ENCODE results near the gene SNF8. TPM values are rescaled to one million over a fixed set of nuclear protein-coding genes. Genes with fewer than 3 reads are reported as not detected.

The SNF8 gene
- polyA plus RNA-seq, 1 donor from 2014 or later = 171 TPM

GRCh38 chr17:48990882-48991357 lies 46.3 kb upstream of the SNF8 start:
- no peaks in the 10 kb centered on the region for H3K27me3 ChIP-seq (ENCODE audit: insufficient read depth, low read depth, low read length)
- no peak for TF ChIP-seq MXI1 (conservative IDR thresholded peaks at IDR 0.05; ENCODE audit: poor library complexity, severe bottlenecking)
- TF ChIP-seq EZH2 (IDR thresholded peaks at IDR 0.05; ENCODE audit: borderline replicate concordance, insufficient read depth, low read length, poor library complexity, severe bottlenecking) = no peak
- no peaks in the 10 kb centered on the region for H4K20me1 ChIP-seq (ENCODE audit: insufficient read depth)
- H3K27ac ChIP-seq (ENCODE audit: low read length) = no peak overlapping the region
- H3K4me3 ChIP-seq (ENCODE audit: low read length) = no peak overlapping the region
- no peaks in the 10 kb centered on the region for H3K9me2 ChIP-seq (ENCODE audit: insufficient read depth, low read length)
- H3F3A ChIP-seq (ENCODE audit: insufficient read depth, low read length, poor library complexity, severe bottlenecking) = no peaks in the 10 kb centered on the region
- no peaks in the 10 kb centered on the region for H3K9me3 ChIP-seq (ENCODE audit: low read length)
- no peaks in the 10 kb centered on the region for H3K36me3 ChIP-seq (ENCODE audit: insufficient read depth, low read length)
- no peak overlapping the region for H3K9ac ChIP-seq (ENCODE audit: low read length)
- H3K79me2 ChIP-seq (replicated peaks; ENCODE audit: insufficient read depth, low read length) = peaks cover 9% of the 10 kb centered on the region
- no peak overlapping the region for H2AFZ ChIP-seq (ENCODE audit: low read depth, low read length)
- no peak overlapping the region for H3K4me2 ChIP-seq (ENCODE audit: low read length)

GRCh38 chr17:48989100-48989499 lies 44.5 kb upstream of the SNF8 start:
- no peaks in the 10 kb centered on the region for H3K27me3 ChIP-seq (ENCODE audit: insufficient read depth, low read depth, low read length)
- no peak overlapping the region for H3K4me3 ChIP-seq (ENCODE audit: low read length)
- no peaks in the 10 kb centered on the region for H3F3A ChIP-seq (ENCODE audit: insufficient read depth, low read length, poor library complexity, severe bottlenecking)
- no peak overlapping the region for H3K27ac ChIP-seq (ENCODE audit: low read length)
- TF ChIP-seq EZH2 (IDR thresholded peaks at IDR 0.05; ENCODE audit: borderline replicate concordance, insufficient read depth, low read length, poor library complexity, severe bottlenecking) = no peak
- no peak for TF ChIP-seq SMC3 (conservative IDR thresholded peaks at IDR 0.05; ENCODE audit: poor library complexity)
- TF ChIP-seq RAD21 (conservative IDR thresholded peaks at IDR 0.05) = no peak
- TF ChIP-seq TAF1 (IDR thresholded peaks at IDR 0.05; ENCODE audit: low read depth) = no peak
- TF ChIP-seq CTCF (IDR thresholded peaks at IDR 0.05; ENCODE audit: poor library complexity, severe bottlenecking) = no peak
- no peak for TF ChIP-seq POLR2AphosphoS5 (IDR thresholded peaks at IDR 0.05)
- no peak for TF ChIP-seq REST (IDR thresholded peaks at IDR 0.05; ENCODE audit: borderline replicate concordance)
- TF ChIP-seq MXI1 (conservative IDR thresholded peaks at IDR 0.05; ENCODE audit: poor library complexity, severe bottlenecking) = no peak
- no peaks in the 10 kb centered on the region for H4K20me1 ChIP-seq (ENCODE audit: insufficient read depth)
- no peak overlapping the region for H3K9ac ChIP-seq (ENCODE audit: low read length)
- H3K79me2 ChIP-seq (replicated peaks; ENCODE audit: insufficient read depth, low read length) = peaks cover 9% of the 10 kb centered on the region
- H3K9me3 ChIP-seq (ENCODE audit: low read length) = no peaks in the 10 kb centered on the region
- no peak overlapping the region for H3K4me2 ChIP-seq (ENCODE audit: low read length)
- H3K9me2 ChIP-seq (ENCODE audit: insufficient read depth, low read length) = no peaks in the 10 kb centered on the region
- no peaks in the 10 kb centered on the region for H3K36me3 ChIP-seq (ENCODE audit: insufficient read depth, low read length)
- H2AFZ ChIP-seq (ENCODE audit: low read depth, low read length) = no peak overlapping the region
